Common myeloid progenitor, CD34-positive (primary cell): ENCODE results near the gene KIF21B.

Experiments used
- CTCF ChIA-PET: fragments of 350-600 bp; sonication (Branson Sonifier 250); formaldehyde crosslinking; loops from one replicate; lab custom pipeline; 2021; ENCODE audit warnings: antibody characterized with exemption; lab: Charles Lee
- POLR2A ChIA-PET: fragments of 350-600 bp; sonication (Branson Sonifier 250); formaldehyde crosslinking; loops from one replicate; lab custom pipeline; 2021; ENCODE audit warnings: antibody characterized with exemption; lab: Charles Lee
- DNase-seq, 3 donors: peaks; one replicate each; pipeline versions ENCODE4 v3.0.0 to v3.0.0-alpha.2; 2013
- H3K27ac ChIP-seq, 2 experiments: 1 replicate in 1 of 2; 2 replicates in 1 of 2; pipeline ENCODE4 v1.7.0; 2013; ENCODE audit warnings: inconsistent platforms in 2 of 2, low read length in 2 of 2, mild to moderate bottlenecking in 2 of 2, low read depth in 1 of 2, moderate library complexity in 1 of 2; ENCODE audit not compliant: severe bottlenecking in 2 of 2, insufficient read depth in 1 of 2, poor library complexity in 1 of 2
- H3K27me3 ChIP-seq, 5 experiments: replicated peaks in 2 of 5; 1 replicate in 3 of 5; 2 replicates in 2 of 5; pipeline versions ENCODE4 v1.6.1 to v1.7.0; 2013; ENCODE audit warnings: low read length in 4 of 5, mild to moderate bottlenecking in 2 of 5, moderate library complexity in 2 of 5, inconsistent platforms in 1 of 5; ENCODE audit not compliant: insufficient read depth in 5 of 5, control insufficient read depth in 4 of 5
- H3K36me3 ChIP-seq, 4 experiments: 1 replicate in 2 of 4; 2 replicates in 2 of 4; pipeline versions ENCODE4 v1.6.1 to v1.7.0; 2013; ENCODE audit warnings: low read length in 3 of 4, control low read depth in 1 of 4, mild to moderate bottlenecking in 1 of 4; ENCODE audit not compliant: control insufficient read depth in 4 of 4, insufficient read depth in 4 of 4
- H3K4me1 ChIP-seq, 4 experiments: 1 replicate in 3 of 4; 2 replicates in 1 of 4; pipeline versions ENCODE4 v1.6.1 to v1.7.1; 2013; ENCODE audit warnings: low read length in 3 of 4, mild to moderate bottlenecking in 3 of 4, control low read depth in 1 of 4, inconsistent platforms in 1 of 4, moderate library complexity in 1 of 4; ENCODE audit not compliant: control insufficient read depth in 4 of 4, insufficient read depth in 4 of 4; ENCODE audit errors: control extremely low read depth in 1 of 4
- H3K4me3 ChIP-seq, 7 experiments: 1 replicate in 4 of 7; 2 replicates in 3 of 7; pipeline versions ENCODE4 v1.5.1 to v1.7.0; 2013; ENCODE audit warnings: mild to moderate bottlenecking in 7 of 7, low read length in 6 of 7, moderate library complexity in 6 of 7, inconsistent platforms in 2 of 7, low read depth in 2 of 7, control low read depth in 1 of 7; ENCODE audit not compliant: insufficient read depth in 4 of 7, control insufficient read depth in 1 of 7; ENCODE audit errors: extremely low read depth in 1 of 7
- H3K9me3 ChIP-seq, 5 experiments: 1 replicate in 4 of 5; 2 replicates in 1 of 5; pipeline versions ENCODE4 v1.6.1 to v1.7.1; 2013; ENCODE audit warnings: low read length in 4 of 5, mild to moderate bottlenecking in 2 of 5, inconsistent platforms in 1 of 5, low read depth in 1 of 5, moderate library complexity in 1 of 5; ENCODE audit not compliant: control insufficient read depth in 4 of 5, insufficient read depth in 2 of 5; ENCODE audit errors: control extremely low read depth in 1 of 5
- WGBS: methylation state at CpG from one replicate; pipeline ENCODE4 v1.1.5; 2013; ENCODE audit not compliant: insufficient coverage; 5-methylcytosine and 5-hydroxymethylcytosine counted together

The KIF21B gene

DNA sequence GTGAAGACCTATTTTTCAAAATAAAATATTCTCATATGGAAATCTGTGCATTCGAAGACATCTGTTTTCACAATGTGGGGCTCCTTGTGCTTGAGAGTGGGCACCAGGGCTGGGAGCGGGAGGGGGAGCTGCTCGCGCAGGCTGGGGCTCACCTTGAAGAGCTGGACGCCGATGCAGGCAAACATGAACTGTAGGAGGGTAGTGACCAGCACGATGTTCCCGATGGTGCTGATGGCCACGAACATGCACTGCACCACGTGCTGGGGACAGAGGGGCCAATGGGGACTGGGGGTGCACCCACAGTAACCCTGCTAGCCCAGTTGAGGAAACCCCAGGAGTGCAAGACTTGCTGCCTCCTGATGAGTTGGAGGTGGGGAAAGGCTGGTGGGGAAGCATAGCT, 42.2 kb upstream of the KIF21B start:
- CTCF ChIA-PET = interaction anchor here (1.4 to 1.9 kb wide), 2 partner anchors 13 to 93 kb away, joined by 3 to 6 read pairs; no protein-coding TSS in a partner anchor
- 93% methylated on average over 8 of the region's 10 CpGs for WGBS
- H3K27me3 ChIP-seq = peaks cover 0 to 1% (median 0%) of the 10 kb centered on the region in 5 experiments

DNA sequence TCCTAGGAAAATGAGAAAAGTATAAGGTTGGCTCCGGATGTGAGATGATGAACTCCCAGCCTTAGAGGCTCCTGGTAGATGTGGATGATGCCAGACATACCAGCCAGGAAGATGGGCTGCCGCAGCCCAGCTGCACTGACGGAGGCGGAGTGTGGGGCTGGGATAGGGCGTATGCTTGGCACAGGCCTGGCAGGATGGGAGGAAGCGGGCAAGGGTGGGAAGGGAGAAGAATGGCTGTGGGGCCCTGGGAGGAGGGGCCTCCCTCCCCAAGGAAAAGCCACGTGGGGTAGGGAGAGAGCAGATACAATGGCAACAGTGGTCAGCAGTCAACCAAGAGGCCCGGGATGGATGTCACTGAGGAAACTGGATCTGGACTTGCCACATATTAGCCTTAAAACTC, 41.3 kb upstream of the KIF21B start:
- H3K4me1 ChIP-seq = no peaks in the 10 kb centered on the region
- peaks cover 0 to 1% (median 0%) of the 10 kb centered on the region in 5 experiments for H3K27me3 ChIP-seq
- no peak overlapping the region for H3K27ac ChIP-seq
- ChIA-PET POLR2A (no interaction called here), CTCF (interaction anchor here (0.7 to 1.9 kb wide), 3 partner anchors 20 to 92 kb away, joined by 3 to 6 read pairs (median 3); no protein-coding TSS in a partner anchor)
- DNase-seq = no peak
- no peak overlapping the region for H3K4me3 ChIP-seq
- no peaks in the 10 kb centered on the region for H3K36me3 ChIP-seq
- WGBS = 83% methylated on average over 8 of the region's 8 CpGs
- no peaks in the 10 kb centered on the region for H3K9me3 ChIP-seq

More for the DNA sequence above, 42.2 kb upstream of the KIF21B start:
- Histone ChIP-seq H3K36me3 (no peaks in the 10 kb centered on the region), H3K9me3 (no peaks in the 10 kb centered on the region), H3K27ac (no peak overlapping the region), H3K4me1 (no peaks in the 10 kb centered on the region), H3K4me3 (no peak overlapping the region)
- POLR2A ChIA-PET = no interaction called here
- no peak for DNase-seq

DNA sequence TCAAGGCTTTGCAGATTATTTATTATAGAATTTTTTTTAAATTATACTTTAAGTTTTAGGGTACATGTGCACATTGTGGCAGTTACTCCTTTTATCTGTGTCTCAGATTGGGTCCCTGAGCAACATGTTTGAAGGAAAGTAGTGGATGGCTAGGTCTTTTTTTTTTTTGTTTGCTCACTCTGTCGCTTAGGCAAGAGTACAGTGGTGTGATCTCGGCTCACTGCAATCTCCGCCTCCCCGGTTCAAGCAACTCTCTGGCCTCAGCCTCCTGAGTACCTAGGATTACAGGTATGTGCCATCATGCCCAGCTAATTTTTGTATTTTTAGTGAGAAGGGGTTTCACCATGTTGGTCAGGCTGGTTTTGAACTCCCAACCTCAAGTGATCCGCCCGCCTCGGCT, 39.6 kb upstream of the KIF21B start:
- Histone ChIP-seq H3K27ac (no peak overlapping the region), H3K36me3 (no peaks in the 10 kb centered on the region), H3K4me1 (no peaks in the 10 kb centered on the region), H3K9me3 (no peaks in the 10 kb centered on the region), H3K4me3 (no peak overlapping the region), H3K27me3 (peaks cover 0 to 1% (median 0%) of the 10 kb centered on the region in 5 experiments)
- WGBS = 100% methylated on average over 5 of the region's 7 CpGs
- no peak for DNase-seq
- ChIA-PET POLR2A (interaction anchor here (0.6 kb wide), 1 partner anchor 111 kb away, joined by 3 read pairs; no protein-coding TSS in a partner anchor), CTCF (interaction anchor here (1.0 to 1.1 kb wide), 2 partner anchors 12 to 91 kb away, joined by 3 read pairs; no protein-coding TSS in a partner anchor)

DNA sequence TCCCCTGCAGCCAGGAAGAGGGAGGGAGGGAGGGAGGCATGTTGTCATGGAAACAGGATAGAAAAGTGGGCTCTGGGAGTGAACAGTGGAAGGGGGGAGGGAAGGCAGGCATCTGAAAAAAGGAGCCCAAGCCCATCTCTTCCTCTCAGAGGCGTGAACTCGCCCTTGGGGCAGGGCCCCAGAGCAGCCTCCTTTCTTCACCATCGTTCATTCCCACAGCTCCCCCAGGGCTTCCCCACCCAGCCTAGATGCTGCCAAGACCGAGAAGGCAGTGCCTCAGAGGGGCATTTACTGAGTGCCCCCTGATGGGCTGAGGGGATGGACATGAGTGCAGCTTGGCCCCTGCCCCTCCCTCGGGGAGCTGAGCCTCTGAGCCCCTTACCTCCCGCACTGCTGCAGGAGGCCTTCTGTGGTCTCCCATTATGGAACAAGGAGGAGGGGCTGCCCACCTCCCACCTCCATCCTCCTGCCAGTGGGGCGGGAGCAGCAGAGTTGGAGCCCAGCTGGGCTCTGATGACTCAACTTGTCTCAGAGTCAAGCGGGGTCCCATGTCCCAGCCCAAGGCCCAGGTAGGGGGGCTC, 39.1 kb upstream of the KIF21B start:
- 76% methylated on average over 4 of the region's 8 CpGs for WGBS

DNA sequence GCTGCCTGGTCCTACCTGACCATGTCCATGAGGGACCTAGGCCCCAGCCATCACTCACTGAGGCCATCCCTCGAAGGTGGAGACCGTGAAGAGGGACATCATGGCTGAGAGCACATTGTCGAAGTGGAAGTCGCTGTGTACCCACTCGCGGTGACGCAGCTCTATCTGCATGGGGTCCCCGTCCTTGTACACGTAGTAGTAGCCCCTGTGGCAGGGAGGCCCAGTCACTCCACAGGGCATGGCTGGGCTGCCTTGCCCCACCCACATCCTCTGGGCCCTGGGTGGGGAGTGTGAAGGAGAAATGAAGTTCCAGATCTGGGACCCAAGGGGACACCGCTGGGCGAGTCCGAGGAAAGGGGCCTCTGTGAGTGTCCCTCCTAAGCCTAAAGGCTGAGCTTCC, 38.4 kb upstream of the KIF21B start:
- ChIA-PET CTCF (no interaction called here), POLR2A (no interaction called here)
- Histone ChIP-seq H3K27me3 (peaks cover 0 to 3% (median 0%) of the 10 kb centered on the region in 5 experiments), H3K27ac (no peak overlapping the region), H3K9me3 (no peaks in the 10 kb centered on the region), H3K36me3 (no peaks in the 10 kb centered on the region), H3K4me3 (no peak overlapping the region), H3K4me1 (no peaks in the 10 kb centered on the region)
- 97% methylated on average over 12 of the region's 12 CpGs for WGBS
- no peak for DNase-seq

More for the DNA sequence above, 39.1 kb upstream of the KIF21B start:
- Histone ChIP-seq H3K27me3 (peaks cover 0 to 1% (median 0%) of the 10 kb centered on the region in 5 experiments), H3K4me3 (no peak overlapping the region), H3K9me3 (no peaks in the 10 kb centered on the region), H3K4me1 (no peaks in the 10 kb centered on the region), H3K27ac (no peak overlapping the region), H3K36me3 (no peaks in the 10 kb centered on the region)
- ChIA-PET CTCF (no interaction called here), POLR2A (no interaction called here)
- DNase-seq = no peak

DNA sequence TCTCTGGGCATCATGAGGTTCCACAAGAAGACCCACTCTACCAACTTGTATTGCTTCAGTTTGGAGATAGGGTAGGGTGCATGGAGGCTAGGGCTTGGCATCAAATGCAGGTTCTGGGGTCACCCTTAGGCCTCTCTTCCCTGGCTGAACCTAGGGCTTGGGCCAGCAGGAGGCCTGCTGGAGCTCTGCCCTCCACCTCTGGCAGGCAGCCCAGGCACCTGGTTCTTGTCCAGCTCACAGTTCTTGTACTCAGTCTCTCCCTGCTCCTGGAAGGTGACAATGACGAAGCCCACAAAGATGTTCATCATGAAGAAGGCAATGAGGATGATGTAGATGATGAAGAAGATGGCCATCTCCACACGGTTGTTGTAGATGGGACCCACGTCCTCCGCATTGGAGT, 37.5 kb upstream of the KIF21B start:
- H3K27me3 ChIP-seq = peaks cover 0 to 4% (median 0%) of the 10 kb centered on the region in 5 experiments
- H3K27ac ChIP-seq = no peak overlapping the region
- no peaks in the 10 kb centered on the region for H3K36me3 ChIP-seq
- ChIA-PET CTCF (no interaction called here), POLR2A (no interaction called here)
- no peaks in the 10 kb centered on the region for H3K9me3 ChIP-seq
- no peak for DNase-seq
- no peaks in the 10 kb centered on the region for H3K4me1 ChIP-seq
- 92% methylated on average over 4 of the region's 4 CpGs for WGBS
- no peak overlapping the region for H3K4me3 ChIP-seq

DNA sequence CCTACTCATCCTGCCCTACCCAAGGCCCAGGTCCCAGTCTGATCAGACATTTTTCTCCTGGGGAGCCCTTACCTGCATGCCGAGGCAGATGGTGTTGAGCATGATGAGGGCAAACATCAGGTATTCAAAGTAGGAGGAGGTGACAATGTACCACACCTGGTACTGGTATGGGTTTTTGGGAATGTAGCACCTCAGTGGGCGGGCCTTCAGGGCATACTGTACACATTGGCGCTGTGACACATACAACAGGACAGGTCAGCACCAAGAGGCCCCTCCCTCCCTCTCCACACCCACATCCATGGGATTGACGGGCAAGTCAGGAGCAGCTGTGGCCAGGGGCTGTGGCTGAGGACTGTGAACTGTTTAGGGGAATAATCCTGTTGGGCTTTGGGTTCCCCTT, 37.1 kb upstream of the KIF21B start:
- POLR2A ChIA-PET = no interaction called here
- CTCF ChIA-PET = no interaction called here

More for the DNA sequence above, 37.1 kb upstream of the KIF21B start:
- Histone ChIP-seq H3K4me3 (no peak overlapping the region), H3K27me3 (peaks cover 0 to 4% (median 0%) of the 10 kb centered on the region in 5 experiments), H3K4me1 (no peaks in the 10 kb centered on the region), H3K27ac (no peak overlapping the region), H3K36me3 (no peaks in the 10 kb centered on the region), H3K9me3 (no peaks in the 10 kb centered on the region)
- no peak for DNase-seq
- WGBS = 100% methylated on average over 1 of the region's 4 CpGs
